HCT116 (cell line): ENCODE measurements around the gene CENPC.

Experiments
- EZH2 ChIP-seq: fragments of 200-600 bp; sonication (generic); IDR thresholded peaks from 2 replicates; pipeline ENCODE4 v1.6.1; 2017; ENCODE audit warnings: antibody characterized with exemption, mixed run types
- JUND ChIP-seq: IDR thresholded peaks from 2 replicates; pipeline ENCODE4 v1.6.1; 2012
- POLR2A ChIP-seq: IDR thresholded peaks from 2 replicates; pipeline ENCODE4 v1.7.0; 2011; ENCODE audit warnings: borderline replicate concordance; ENCODE audit not compliant: insufficient read depth, insufficient read length; ENCODE audit errors: extremely low read depth
- POLR2AphosphoS5 ChIP-seq: IDR thresholded peaks from 2 replicates; pipeline ENCODE4 v1.6.1; 2011; ENCODE audit warnings: mild to moderate bottlenecking, low read depth, low read length, moderate library complexity
- SP1 ChIP-seq: IDR thresholded peaks from 2 replicates; pipeline ENCODE4 v1.6.1; 2012; ENCODE audit warnings: low read depth
- ZNF274 ChIP-seq: fragments of 200-500 bp; sonication (Bioruptor generic); IDR thresholded peaks from 2 replicates; pipeline ENCODE4 v1.6.1; 2014; ENCODE audit warnings: mild to moderate bottlenecking, low read depth, low read length, inconsistent platforms
- TF ChIP-seq, protein P1 (sequence below), 3 experiments: fragments of 200-600 bp in 1 of 3; sonication (generic) in 1 of 3; IDR thresholded peaks in 2 of 3; conservative IDR thresholded peaks in 1 of 3; 2 replicates each; pipeline ENCODE4 v1.5.1; 2012 to 2017; ENCODE audit warnings: low read depth in 2 of 3, low read length in 2 of 3, antibody characterized with exemption in 1 of 3, borderline replicate concordance in 1 of 3, control low read depth in 1 of 3, mild to moderate bottlenecking in 1 of 3, mixed read lengths in 1 of 3, mixed run types in 1 of 3, moderate library complexity in 1 of 3; ENCODE audit not compliant: insufficient read depth in 1 of 3
- TF ChIP-seq, protein P2 (sequence below): IDR thresholded peaks from 2 replicates; pipeline ENCODE4 v1.6.1; 2011; ENCODE audit warnings: mild to moderate bottlenecking, low read length, moderate library complexity; ENCODE audit not compliant: insufficient replicate concordance; ENCODE audit errors: extremely low read depth

DNA sequence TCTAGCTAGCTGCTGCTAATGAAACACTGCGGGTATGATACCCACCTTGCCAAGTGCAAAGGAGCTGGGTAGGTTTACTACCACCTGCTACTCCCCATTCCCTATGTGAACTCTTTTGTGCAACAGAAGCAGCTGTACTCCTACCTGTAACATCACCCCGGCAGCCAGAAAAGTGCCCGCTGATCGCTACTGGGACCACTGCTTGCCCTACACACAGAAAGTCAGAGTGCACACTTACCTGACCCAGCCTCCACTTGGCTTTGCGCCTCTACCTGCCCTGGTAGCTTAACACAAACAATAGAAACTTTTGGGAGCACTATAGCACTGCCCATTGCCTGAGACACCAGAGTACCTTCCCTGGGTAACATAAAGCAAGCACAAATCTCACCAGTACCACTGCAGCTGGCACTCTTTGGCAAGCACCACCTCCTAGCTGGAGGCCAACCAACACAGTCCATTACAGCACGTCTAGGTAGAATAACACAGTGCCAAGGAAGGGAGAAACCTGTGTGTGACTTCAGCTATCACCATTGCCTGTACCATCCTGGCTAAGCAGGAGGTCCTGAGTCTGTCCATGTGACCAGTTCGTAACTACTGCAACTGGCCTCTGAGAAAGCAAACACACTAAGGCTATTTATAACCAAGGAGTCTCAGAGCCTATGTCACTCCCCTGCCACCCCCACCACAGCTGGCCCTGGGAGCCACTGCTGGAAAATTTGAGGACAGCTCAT, 80.1 kb downstream of the CENPC start:
- TF ChIP-seq, protein P1, sequence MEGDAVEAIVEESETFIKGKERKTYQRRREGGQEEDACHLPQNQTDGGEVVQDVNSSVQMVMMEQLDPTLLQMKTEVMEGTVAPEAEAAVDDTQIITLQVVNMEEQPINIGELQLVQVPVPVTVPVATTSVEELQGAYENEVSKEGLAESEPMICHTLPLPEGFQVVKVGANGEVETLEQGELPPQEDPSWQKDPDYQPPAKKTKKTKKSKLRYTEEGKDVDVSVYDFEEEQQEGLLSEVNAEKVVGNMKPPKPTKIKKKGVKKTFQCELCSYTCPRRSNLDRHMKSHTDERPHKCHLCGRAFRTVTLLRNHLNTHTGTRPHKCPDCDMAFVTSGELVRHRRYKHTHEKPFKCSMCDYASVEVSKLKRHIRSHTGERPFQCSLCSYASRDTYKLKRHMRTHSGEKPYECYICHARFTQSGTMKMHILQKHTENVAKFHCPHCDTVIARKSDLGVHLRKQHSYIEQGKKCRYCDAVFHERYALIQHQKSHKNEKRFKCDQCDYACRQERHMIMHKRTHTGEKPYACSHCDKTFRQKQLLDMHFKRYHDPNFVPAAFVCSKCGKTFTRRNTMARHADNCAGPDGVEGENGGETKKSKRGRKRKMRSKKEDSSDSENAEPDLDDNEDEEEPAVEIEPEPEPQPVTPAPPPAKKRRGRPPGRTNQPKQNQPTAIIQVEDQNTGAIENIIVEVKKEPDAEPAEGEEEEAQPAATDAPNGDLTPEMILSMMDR (IDR thresholded peaks at IDR 0.05 in 2 of 3, conservative IDR thresholded peaks at IDR 0.05 in 1 of 3; ENCODE audit: borderline replicate concordance in 1 of 3, insufficient read depth in 1 of 3, low read depth in 2 of 3, low read length in 2 of 3) = no peak
- TF ChIP-seq POLR2A = no peak
- TF ChIP-seq ZNF274 = no peak
- no peak for TF ChIP-seq POLR2AphosphoS5
- TF ChIP-seq EZH2 = no peak
- TF ChIP-seq, protein P2, sequence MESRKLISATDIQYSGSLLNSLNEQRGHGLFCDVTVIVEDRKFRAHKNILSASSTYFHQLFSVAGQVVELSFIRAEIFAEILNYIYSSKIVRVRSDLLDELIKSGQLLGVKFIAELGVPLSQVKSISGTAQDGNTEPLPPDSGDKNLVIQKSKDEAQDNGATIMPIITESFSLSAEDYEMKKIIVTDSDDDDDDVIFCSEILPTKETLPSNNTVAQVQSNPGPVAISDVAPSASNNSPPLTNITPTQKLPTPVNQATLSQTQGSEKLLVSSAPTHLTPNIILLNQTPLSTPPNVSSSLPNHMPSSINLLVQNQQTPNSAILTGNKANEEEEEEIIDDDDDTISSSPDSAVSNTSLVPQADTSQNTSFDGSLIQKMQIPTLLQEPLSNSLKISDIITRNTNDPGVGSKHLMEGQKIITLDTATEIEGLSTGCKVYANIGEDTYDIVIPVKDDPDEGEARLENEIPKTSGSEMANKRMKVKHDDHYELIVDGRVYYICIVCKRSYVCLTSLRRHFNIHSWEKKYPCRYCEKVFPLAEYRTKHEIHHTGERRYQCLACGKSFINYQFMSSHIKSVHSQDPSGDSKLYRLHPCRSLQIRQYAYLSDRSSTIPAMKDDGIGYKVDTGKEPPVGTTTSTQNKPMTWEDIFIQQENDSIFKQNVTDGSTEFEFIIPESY = no peak
- no peak for TF ChIP-seq SP1
- TF ChIP-seq JUND = no peak
